MV-4-11 (cell line): ENCODE results near the gene XIRP1.
"Not testable (repeated sequence)": the region's sequence is repeated elsewhere in the genome, so short reads cannot be mapped to it uniquely, and the experiment has no call there.

ENCODE experiments used
- DNase-seq: peaks from one replicate; lab custom pipeline; 2025; lab: John Stamatoyannopoulos, UW

Gene XIRP1, protein sequence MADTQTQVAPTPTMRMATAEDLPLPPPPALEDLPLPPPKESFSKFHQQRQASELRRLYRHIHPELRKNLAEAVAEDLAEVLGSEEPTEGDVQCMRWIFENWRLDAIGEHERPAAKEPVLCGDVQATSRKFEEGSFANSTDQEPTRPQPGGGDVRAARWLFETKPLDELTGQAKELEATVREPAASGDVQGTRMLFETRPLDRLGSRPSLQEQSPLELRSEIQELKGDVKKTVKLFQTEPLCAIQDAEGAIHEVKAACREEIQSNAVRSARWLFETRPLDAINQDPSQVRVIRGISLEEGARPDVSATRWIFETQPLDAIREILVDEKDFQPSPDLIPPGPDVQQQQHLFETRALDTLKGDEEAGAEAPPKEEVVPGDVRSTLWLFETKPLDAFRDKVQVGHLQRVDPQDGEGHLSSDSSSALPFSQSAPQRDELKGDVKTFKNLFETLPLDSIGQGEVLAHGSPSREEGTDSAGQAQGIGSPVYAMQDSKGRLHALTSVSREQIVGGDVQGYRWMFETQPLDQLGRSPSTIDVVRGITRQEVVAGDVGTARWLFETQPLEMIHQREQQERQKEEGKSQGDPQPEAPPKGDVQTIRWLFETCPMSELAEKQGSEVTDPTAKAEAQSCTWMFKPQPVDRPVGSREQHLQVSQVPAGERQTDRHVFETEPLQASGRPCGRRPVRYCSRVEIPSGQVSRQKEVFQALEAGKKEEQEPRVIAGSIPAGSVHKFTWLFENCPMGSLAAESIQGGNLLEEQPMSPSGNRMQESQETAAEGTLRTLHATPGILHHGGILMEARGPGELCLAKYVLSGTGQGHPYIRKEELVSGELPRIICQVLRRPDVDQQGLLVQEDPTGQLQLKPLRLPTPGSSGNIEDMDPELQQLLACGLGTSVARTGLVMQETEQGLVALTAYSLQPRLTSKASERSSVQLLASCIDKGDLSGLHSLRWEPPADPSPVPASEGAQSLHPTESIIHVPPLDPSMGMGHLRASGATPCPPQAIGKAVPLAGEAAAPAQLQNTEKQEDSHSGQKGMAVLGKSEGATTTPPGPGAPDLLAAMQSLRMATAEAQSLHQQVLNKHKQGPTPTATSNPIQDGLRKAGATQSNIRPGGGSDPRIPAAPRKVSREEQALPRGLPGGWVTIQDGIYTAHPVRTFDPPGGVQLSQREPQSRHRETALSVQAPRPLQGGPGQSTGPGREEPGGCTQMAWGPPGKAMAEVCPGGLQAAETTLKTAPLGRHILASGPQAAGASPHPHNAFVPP (N-terminal part only)

DNA sequence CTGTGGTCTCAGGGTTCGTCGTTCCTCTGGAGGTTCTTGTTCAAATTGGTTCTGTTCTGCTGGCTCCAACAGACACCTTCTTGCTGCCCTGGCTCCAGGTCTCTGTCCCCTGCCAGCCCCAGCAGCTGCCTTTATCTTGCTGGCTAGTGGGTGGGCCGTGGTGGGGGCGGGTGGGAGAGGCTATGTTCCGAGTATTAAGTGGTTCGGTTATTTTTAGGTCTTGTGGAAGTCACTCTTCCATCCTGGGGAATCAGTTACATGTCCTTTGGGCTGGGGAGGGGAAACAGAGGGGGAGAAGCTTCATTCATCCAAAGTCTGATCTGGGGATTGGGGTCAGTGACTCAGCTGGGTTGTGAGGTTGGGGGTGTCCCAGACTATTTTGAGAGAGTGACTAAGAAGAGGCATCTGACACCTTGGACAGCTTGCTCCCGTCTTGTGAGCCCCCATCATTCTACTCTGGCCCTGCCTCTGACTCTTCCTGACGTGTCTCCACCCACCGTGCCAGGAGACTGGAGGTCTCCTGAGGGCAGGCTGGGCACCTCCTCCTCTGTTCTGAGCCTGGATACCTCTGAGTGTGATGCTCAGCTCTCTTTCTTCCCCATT, at the start of gene XIRP1:
XIRP1 (minus strand) TSS at position 106 of the 603 bp plus-strand sequence. CDS start 3,150 bp downstream, outside the sequence.
- no peak for DNase-seq

DNA sequence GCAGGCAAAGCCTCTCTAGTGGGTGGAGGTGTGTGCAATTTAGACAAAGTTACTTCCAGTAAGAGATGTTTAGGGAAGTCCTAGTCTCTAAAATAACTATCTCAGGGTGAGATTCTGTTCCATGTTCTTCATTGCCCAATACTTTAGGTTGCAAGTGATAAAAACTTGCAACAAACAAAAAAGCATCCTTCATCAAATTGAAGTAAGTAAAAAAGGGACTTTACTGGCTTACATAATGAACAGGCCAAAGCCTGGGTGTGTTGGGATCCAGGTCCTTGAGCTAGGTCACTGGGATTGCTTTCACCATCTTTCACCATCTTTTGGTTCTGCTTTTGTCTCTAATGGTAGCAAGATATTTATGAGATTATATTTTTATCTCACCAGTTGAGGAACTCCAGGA, 49.2 kb upstream of the XIRP1 start:
- peak; percentile 54 for DNase-seq

- no peak for DNase-seq
These were observed 44.6 kb upstream of the XIRP1 start for GRCh38 chr3:39237027-39237426.

DNA sequence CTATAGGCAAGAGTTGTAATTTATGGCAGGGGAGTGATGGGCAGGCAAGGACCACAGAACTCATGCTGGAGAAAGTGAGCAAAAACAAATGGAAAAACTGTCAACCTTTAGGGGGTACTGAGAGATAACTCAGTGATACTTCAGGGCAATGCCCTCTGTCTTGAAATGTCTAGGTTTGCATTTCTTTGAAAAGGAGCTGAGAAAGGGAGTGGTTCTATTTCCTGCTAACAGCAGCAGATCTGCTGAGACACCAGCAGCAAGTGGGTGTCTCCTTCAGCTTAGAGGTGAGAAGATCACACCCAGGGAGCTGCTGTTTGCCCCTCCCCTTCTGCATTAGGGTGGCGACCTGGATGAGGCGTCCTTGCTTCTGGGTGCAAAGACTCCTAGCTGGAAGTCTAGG, 42.3 kb upstream of the XIRP1 start:
- DNase-seq: no peak

- peak; percentile 54 for DNase-seq
These were observed 40.5 kb upstream of the XIRP1 start for GRCh38 chr3:39232859-39233258.

GRCh38 chr3:39230453-39230852, 38.1 kb upstream of the XIRP1 start:
- no peak for DNase-seq

DNA sequence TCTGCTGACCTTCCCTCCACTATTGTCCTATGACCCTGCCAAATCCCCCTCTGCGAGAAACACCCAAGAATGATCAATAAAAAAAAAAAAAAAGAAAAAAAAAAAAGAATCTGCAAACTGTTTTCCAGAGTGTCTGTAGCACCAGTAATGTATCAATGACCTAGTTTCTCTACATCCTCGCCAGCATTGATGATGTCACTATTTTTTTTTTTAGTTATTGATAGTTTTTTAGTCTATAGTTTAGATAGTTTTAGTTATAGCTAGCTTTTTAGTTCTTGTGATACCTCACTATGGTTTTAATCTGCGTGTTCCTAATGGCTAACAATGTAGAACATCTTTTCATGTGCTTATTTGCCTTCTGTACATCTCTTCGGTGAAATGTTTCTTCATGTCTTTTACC, 36.1 kb upstream of the XIRP1 start:
- DNase-seq: no peak

- not testable (repeated sequence) for DNase-seq
These were observed 35.2 kb upstream of the XIRP1 start for GRCh38 chr3:39227596-39227995.

GRCh38 chr3:39226106-39226741, 33.8 kb upstream of the XIRP1 start:
- peak; percentile 74 for DNase-seq

DNA sequence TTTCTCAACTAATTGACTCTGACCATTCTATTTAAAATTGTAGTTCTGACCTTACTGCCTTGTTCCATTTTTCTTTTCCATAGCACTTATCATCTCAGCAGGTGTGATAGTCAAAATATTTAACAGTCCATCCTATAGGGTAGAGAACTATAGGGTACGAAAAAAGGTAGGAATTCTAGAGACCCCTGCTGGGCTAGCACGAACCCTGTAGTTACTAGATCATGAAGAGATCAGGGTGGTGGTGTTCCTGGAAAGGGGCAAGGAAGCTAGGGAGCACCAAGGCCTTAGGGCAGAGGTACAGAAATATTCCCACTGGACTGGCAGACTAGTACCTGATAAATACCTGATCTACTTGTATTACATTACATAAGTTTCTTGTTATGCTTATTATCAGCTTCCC, 31.9 kb upstream of the XIRP1 start:
- DNase-seq: no peak

GRCh38 chr3:39222939-39223338, 30.5 kb upstream of the XIRP1 start:
- DNase-seq: no peak

DNA sequence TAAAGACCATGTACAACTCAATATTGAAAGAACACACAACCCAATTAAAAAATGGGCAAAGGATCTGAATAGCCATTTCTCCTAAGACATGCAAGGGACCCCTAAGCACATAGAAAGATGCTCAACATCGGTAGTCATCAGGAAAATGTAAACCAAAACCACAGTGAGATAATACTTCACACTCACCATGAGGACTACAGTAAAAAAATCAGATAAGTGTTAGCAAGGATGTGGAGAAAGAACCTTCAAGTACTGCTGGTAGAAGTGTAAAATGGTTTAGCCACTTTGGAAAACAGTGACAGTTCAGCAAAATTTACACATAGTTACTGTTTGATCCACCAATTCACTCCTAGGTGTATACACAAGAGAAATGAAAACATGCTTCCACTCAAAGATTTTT, 30.1 kb upstream of the XIRP1 start:
- DNase-seq: no peak

- DNase-seq: no peak
These were observed 28.7 kb upstream of the XIRP1 start for GRCh38 chr3:39221141-39221530.

DNA sequence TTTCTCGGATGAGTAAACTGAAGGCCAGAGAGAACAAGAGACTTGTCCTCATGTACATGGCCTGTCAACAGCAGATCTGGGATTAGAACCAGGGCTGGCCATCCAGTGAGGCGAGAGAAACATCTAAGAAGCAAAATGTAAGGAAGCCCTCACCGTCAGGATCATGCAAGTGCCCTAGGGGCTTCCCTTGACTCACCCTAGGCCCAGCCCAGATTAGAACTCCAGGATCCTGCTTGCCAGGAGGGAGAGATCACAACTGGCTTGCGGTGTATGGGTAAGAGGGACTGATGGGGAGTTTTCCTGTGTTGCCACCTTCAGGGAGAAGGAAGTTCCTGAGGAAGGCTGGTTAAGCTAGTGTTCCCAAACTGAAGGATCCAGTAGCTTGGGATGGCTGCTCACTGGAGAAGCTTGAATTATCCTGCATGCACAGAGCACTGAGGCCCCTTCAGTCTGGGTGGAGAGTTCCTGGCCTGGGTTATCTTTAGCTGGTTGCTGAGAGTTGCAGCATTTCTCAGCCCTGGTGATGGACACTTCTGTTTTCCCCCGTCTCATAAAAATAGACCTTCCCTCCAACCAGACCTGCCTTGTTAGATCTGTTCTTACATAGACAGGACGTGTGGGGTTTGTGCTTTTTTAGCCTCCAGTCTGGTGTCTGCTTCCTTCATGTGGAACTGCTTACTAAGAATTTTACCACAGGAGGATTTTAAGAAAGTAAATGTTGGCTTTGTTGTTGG, 28.2 kb upstream of the XIRP1 start:
- peak; percentile 78 for DNase-seq

- DNase-seq: no peak
These were observed 27.3 kb upstream of the XIRP1 start for GRCh38 chr3:39219702-39220101.

- DNase-seq: peak; percentile 97
These were observed 23.9 kb upstream of the XIRP1 start for GRCh38 chr3:39216176-39216790.

DNA sequence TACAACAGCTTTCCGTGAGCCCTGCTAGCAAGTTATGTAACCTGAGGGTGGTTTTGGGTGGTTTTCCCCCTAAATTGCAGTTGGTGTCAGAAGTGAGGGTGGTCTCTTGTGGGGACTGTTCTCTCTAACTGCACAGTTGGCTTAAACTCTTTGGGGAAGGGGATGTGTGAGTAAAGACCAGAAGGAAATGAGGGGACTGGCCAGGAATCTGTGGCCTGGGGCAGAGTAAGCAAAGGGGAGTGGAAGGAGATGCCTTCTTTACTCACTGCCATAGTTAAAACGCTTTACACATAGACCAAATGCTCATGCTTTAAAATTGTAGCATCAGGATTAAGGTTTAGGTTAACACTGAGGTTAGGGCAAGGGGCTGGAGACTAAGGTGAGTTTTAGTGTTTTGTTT, 21.2 kb upstream of the XIRP1 start:
- DNase-seq: no peak

DNA sequence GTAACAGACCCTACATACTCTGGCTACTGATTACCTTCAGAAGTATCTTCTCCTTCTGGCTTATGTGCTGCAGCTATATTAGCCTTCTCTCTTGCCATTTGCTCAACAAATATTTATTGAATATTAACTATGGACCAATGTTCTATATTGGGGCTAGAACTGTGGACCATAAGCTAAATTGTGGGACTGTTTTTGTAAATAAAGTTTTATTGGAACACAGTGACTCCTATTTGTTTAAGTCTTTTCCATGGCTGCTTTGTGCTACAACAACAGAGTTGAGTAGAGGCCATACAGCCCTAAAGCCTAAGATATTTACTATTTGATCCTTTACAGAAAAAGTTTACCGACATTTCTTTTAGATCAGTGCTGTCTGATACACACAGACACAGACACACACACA, 20.3 kb upstream of the XIRP1 start:
- no peak for DNase-seq

GRCh38 chr3:39211332-39212130, 19.1 kb upstream of the XIRP1 start:
- DNase-seq: no peak
